ENCODE measurements around the gene KRT82. TPM values are rescaled to one million over a fixed set of nuclear protein-coding genes. Genes with fewer than 3 reads are reported as not detected.

Gene KRT82
- total and polyA plus RNA-seq, 2 of the 8 experiments (the other 6 are each of a cell fraction or from before 2014, with no cell fraction given) = not detected

- H2AFZ ChIP-seq (ENCODE audit: low read length) = peak overlapping the region; percentile 75; the same call in 1 of the 2 replicates
- WGBS, 2 experiments (ENCODE audit: extremely low coverage in 1 of 2, insufficient coverage in 1 of 2, insufficient read length in 1 of 2, insufficient replicate concordance in 2 of 2, low coverage in 1 of 2, low lambda C conversion rate in 2 of 2, missing lambda C conversion rate in 1 of 2) = 81% methylated on average over 9 of the region's 9 CpGs; no CpG with 5 or more reads in 1 of the 2 experiments
- no peak overlapping the region for H3K18ac ChIP-seq (ENCODE audit: extremely low read depth, low read length)
- no peak overlapping the region for H3K14ac ChIP-seq (ENCODE audit: insufficient read length)
- no peak overlapping the region for H3K4me2 ChIP-seq (ENCODE audit: insufficient read depth in 1 of 2, low read depth in 2 of 2, low read length in 2 of 2)
- H3K4me1 ChIP-seq (replicated peaks in 1 of 4; ENCODE audit: control insufficient read depth in 3 of 4, insufficient read depth in 4 of 4, low read length in 3 of 4) = peaks cover 0 to 5% (median 3%) of the 10 kb centered on the region in 4 experiments; a peak in 3 of 7 replicates
- no peaks in the 10 kb centered on the region for H3K79me1 ChIP-seq (ENCODE audit: low read depth, low read length)
- no peak overlapping the region for H3K27ac ChIP-seq (ENCODE audit: low read depth, low read length)
- no peaks in the 10 kb centered on the region; a peak in 2 of 7 replicates for H3K27me3 ChIP-seq (replicated peaks in 1 of 4; ENCODE audit: control insufficient read depth in 3 of 4, extremely low read depth in 1 of 4, insufficient read depth in 3 of 4, low read length in 3 of 4)
- no peak overlapping the region for H4K5ac ChIP-seq (ENCODE audit: insufficient read length, low read depth, low read length)
- no peaks in the 10 kb centered on the region for H3K36me3 ChIP-seq (ENCODE audit: control insufficient read depth in 2 of 4, insufficient read depth in 4 of 4, low read length in 3 of 4)
- H3K9me3 ChIP-seq (ENCODE audit: insufficient read depth in 2 of 2, low read depth in 1 of 2, low read length in 1 of 2) = no peaks in the 10 kb centered on the region
- no peak overlapping the region for H2BK5ac ChIP-seq (ENCODE audit: low read depth, low read length)
- H3K4ac ChIP-seq (replicated peaks; ENCODE audit: insufficient read length, low read depth, low read length) = no peak overlapping the region
- H4K20me1 ChIP-seq (replicated peaks in 1 of 2; ENCODE audit: control insufficient read depth in 1 of 2, insufficient read depth in 2 of 2, low read length in 2 of 2) = no peaks in the 10 kb centered on the region
- CTCF ChIA-PET (ENCODE audit: partially characterized antibody) = interaction anchor here (0.7 to 3.1 kb wide), 7 partner anchors 11 to 120 kb away, joined by 3 to 12 read pairs (median 3); no protein-coding TSS in a partner anchor
- no peak overlapping the region for H4K8ac ChIP-seq (ENCODE audit: extremely low read depth, insufficient read depth, low read length)
- no peak overlapping the region for H3K56ac ChIP-seq (replicated peaks; ENCODE audit: insufficient read length, low read depth, low read length)
- POLR2A ChIA-PET (ENCODE audit: partially characterized antibody) = no interaction called here
- no peak overlapping the region for H4K91ac ChIP-seq (replicated peaks; ENCODE audit: insufficient read length, low read length)
- H2AK5ac ChIP-seq (ENCODE audit: low read depth, low read length) = no peak overlapping the region
- no peak overlapping the region for H3K23ac ChIP-seq (ENCODE audit: insufficient read length)
- no peak overlapping the region for H2BK20ac ChIP-seq (ENCODE audit: low read length)
- no peaks in the 10 kb centered on the region for H3K79me2 ChIP-seq (ENCODE audit: control insufficient read depth in 1 of 2, insufficient read depth in 2 of 2, low read length in 2 of 2)
- H2BK120ac ChIP-seq (replicated peaks; ENCODE audit: low read depth, low read length) = no peak overlapping the region
- no peak overlapping the region; the same call in 1 of the 2 replicates for H2BK15ac ChIP-seq (ENCODE audit: low read length)
- no peak overlapping the region for H2BK12ac ChIP-seq (ENCODE audit: low read depth, low read length)
- DNase-seq (ENCODE audit: low read depth in 1 of 2, low spot score in 2 of 2) = no peak
- no peak overlapping the region for H3K4me3 ChIP-seq (ENCODE audit: extremely low read depth in 1 of 4, insufficient read depth in 2 of 4, low read depth in 3 of 4, low read length in 4 of 4)
- H3K9ac ChIP-seq (replicated peaks in 1 of 4; ENCODE audit: extremely low read depth in 1 of 4, low read depth in 3 of 4, low read length in 3 of 4) = no peak overlapping the region
- no peak for FAIRE-seq
- no peaks in the 10 kb centered on the region for H3K23me2 ChIP-seq (ENCODE audit: low read depth, low read length)
- no peak for TF ChIP-seq SUZ12 (IDR thresholded peaks at IDR 0.05; ENCODE audit: low read length)
- no peak for TF ChIP-seq TCF12 (IDR thresholded peaks at IDR 0.05; ENCODE audit: low read depth, low read length)
- TF ChIP-seq SIRT6 (IDR thresholded peaks at IDR 0.05; ENCODE audit: low read length) = no peak
- no peak for TF ChIP-seq CEBPB (IDR thresholded peaks at IDR 0.05; ENCODE audit: low read depth, low read length)
- no peak for TF ChIP-seq CREB1 (IDR thresholded peaks at IDR 0.05)
- TF ChIP-seq, protein P1, sequence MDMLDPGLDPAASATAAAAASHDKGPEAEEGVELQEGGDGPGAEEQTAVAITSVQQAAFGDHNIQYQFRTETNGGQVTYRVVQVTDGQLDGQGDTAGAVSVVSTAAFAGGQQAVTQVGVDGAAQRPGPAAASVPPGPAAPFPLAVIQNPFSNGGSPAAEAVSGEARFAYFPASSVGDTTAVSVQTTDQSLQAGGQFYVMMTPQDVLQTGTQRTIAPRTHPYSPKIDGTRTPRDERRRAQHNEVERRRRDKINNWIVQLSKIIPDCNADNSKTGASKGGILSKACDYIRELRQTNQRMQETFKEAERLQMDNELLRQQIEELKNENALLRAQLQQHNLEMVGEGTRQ (IDR thresholded peaks at IDR 0.05; ENCODE audit: low read length) = no peak
- no peak for TF ChIP-seq TEAD4 (IDR thresholded peaks at IDR 0.05; ENCODE audit: low read depth, low read length)
- no peak for TF ChIP-seq POLR2AphosphoS5 (IDR thresholded peaks at IDR 0.05; ENCODE audit: low read depth, low read length)
- no peak for TF ChIP-seq EGR1 (IDR thresholded peaks at IDR 0.05; ENCODE audit: borderline replicate concordance, low read depth, low read length)
- no peak for TF ChIP-seq SP2 (IDR thresholded peaks at IDR 0.05; ENCODE audit: low read length)
- no peak for TF ChIP-seq KDM1A (IDR thresholded peaks at IDR 0.05; ENCODE audit: borderline replicate concordance, low read length)
- no peak for TF ChIP-seq SIN3A (conservative IDR thresholded peaks at IDR 0.05 in 1 of 2, IDR thresholded peaks at IDR 0.05 in 1 of 2; ENCODE audit: low read depth in 1 of 2, low read length in 2 of 2)
- TF ChIP-seq JUND (IDR thresholded peaks at IDR 0.05; ENCODE audit: low read length) = no peak
- TF ChIP-seq ASH2L (IDR thresholded peaks at IDR 0.05; ENCODE audit: low read length) = no peak
Observed at GRCh38 chr12:52441320-52441911, 35.3 kb upstream of the KRT82 start.
